ENCODE measurements around the gene TPRN. TPM values are rescaled to one million over a fixed set of nuclear protein-coding genes. Genes with fewer than 3 reads are reported as not detected.

The TPRN gene
- total RNA-seq, 1 donor from 2014 or later: 2.8 TPM

- no peak overlapping the region for H3K4me3 ChIP-seq
- H3K36me3 ChIP-seq: no peaks in the 10 kb centered on the region
- H3K9me3 ChIP-seq: no peaks in the 10 kb centered on the region
- no peak for DNase-seq (ENCODE audit: low spot score in 2 of 2)
- intact Hi-C loops (cut with DNase I): no loop called here
- no peak overlapping the region for H3K27ac ChIP-seq
- H3K4me1 ChIP-seq: no peaks in the 10 kb centered on the region
- no peak for TF ChIP-seq CTCF (IDR thresholded peaks at IDR 0.05)
- H3K27me3 ChIP-seq: no peaks in the 10 kb centered on the region
Measured at GRCh38 chr9:137214620-137215019, 14.1 kb upstream of the TPRN start.

- Histone ChIP-seq H3K4me3 (no peak overlapping the region), H3K4me1 (no peaks in the 10 kb centered on the region), H3K27ac (no peak overlapping the region), H3K36me3 (no peaks in the 10 kb centered on the region), H3K9me3 (no peaks in the 10 kb centered on the region), H3K27me3 (no peaks in the 10 kb centered on the region)
- intact Hi-C loops (cut with DNase I): no loop called here
- no peak for TF ChIP-seq CTCF (IDR thresholded peaks at IDR 0.05)
- DNase-seq (ENCODE audit: low spot score in 2 of 2): no peak
Measured at GRCh38 chr9:137213160-137214060, 12.9 kb upstream of the TPRN start.

- Histone ChIP-seq H3K27me3 (no peaks in the 10 kb centered on the region), H3K27ac (no peak overlapping the region), H3K4me1 (no peaks in the 10 kb centered on the region), H3K4me3 (no peak overlapping the region), H3K9me3 (no peaks in the 10 kb centered on the region), H3K36me3 (no peaks in the 10 kb centered on the region)
- no peak for DNase-seq (ENCODE audit: low spot score in 2 of 2)
- intact Hi-C loops (cut with DNase I): no loop called here
- no peak for TF ChIP-seq CTCF (IDR thresholded peaks at IDR 0.05)
Measured at GRCh38 chr9:137212520-137212919, 12.0 kb upstream of the TPRN start.

GRCh38 chr9:137211532-137211931 is 11.0 kb upstream of the TPRN start:
- Histone ChIP-seq H3K4me3 (no peak overlapping the region), H3K4me1 (peaks cover under 1 to 4% of the 10 kb centered on the region in 2 donors), H3K36me3 (no peaks in the 10 kb centered on the region), H3K27me3 (no peaks in the 10 kb centered on the region), H3K9me3 (no peaks in the 10 kb centered on the region), H3K27ac (no peak overlapping the region)
- DNase-seq (ENCODE audit: low spot score in 2 of 2): no peak
- no peak for TF ChIP-seq CTCF (IDR thresholded peaks at IDR 0.05)
- intact Hi-C loops (cut with DNase I): no loop called here

GRCh38 chr9:137206602-137207001 is 6.1 kb upstream of the TPRN start:
- Histone ChIP-seq H3K4me3 (peak overlapping the region in 1 of 2 donors; percentile 100), H3K4me1 (peaks cover 22 to 31% of the 10 kb centered on the region in 2 donors), H3K9me3 (no peaks in the 10 kb centered on the region), H3K27me3 (no peaks in the 10 kb centered on the region), H3K36me3 (no peaks in the 10 kb centered on the region), H3K27ac (no peak overlapping the region)
- DNase-seq (ENCODE audit: low spot score in 2 of 2): no peak
- intact Hi-C loops (cut with DNase I): no loop called here
- no peak for TF ChIP-seq CTCF (IDR thresholded peaks at IDR 0.05)

Measured in ascending aorta (tissue), 2 donors.